K562 treated with DMSO at 1 percent for 24 hours (cell line): ENCODE data around the gene AKAP8L. TPM values are rescaled to one million over a fixed set of nuclear protein-coding genes. Genes with fewer than 3 reads are reported as not detected.

Experiments used
- total RNA-seq: library from RNA; unstranded; fragments of 300-600 nt; gene quantifications from 2 replicates; pipeline ENCODE4 v1.2.3, GENCODE V29; 2022; ENCODE audit warnings: low read depth; ENCODE audit not compliant: insufficient read depth

The AKAP8L gene
- 111 and 113 TPM in 2 replicates for total RNA-seq

GRCh38 chr19:15418579-15419412 lies at the start of gene AKAP8L:
Gene AKAP8L (minus strand): TSS chr19:15418988. CDS start chr19:15418923, 65 bp downstream.

DNA sequence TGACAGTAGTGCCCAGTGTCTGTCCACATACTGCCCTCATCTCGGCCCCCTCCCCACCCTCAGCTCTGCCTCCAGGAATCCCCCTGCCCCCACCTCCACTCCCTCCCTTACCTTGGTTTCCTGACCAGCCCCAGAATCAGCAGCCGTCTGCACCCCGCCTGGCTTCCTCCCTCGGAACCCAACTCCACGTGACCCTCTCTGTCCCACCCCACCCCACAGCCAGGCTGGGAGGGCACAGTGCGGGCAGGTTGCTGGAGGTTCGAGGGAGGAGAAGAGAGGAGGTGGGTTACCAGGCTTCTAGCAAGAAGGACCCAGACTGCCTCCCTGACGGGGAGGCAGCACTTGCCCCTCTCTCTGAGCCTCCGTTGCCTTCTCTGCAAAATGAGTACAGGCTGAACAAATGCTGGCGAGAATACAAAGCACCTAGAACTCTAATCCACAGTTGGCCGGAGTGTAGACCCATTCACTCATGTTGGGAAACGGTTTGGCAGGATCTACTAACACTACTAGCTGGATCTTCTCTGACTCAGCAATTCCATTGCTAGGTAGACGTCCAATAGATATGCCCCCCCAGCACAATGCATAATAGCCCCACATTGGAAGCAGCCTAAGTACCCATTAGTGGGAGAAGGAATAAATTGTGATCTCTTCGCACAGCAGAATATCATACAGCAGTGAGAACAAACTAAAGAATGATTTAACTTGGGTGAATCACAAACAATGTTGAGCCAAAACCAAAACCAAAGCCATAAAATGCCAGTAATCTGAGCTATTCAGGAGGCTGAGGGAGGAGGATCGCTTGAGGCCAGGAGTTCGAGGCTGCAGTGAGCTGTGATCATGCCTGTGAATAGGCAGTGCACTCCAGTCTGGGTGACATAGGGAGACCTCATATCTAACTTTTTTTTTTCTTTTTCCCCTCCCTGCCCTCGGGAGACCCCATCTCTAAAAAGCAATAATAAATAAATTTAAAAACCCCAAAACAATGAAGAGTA lies 45.9 kb upstream of the AKAP8L start, which contains the start of gene RASAL3:
TSS of gene RASAL3 (minus strand) at position 151 of the 992 bp plus-strand sequence. CDS start 186 bp downstream, outside the sequence.

DNA sequence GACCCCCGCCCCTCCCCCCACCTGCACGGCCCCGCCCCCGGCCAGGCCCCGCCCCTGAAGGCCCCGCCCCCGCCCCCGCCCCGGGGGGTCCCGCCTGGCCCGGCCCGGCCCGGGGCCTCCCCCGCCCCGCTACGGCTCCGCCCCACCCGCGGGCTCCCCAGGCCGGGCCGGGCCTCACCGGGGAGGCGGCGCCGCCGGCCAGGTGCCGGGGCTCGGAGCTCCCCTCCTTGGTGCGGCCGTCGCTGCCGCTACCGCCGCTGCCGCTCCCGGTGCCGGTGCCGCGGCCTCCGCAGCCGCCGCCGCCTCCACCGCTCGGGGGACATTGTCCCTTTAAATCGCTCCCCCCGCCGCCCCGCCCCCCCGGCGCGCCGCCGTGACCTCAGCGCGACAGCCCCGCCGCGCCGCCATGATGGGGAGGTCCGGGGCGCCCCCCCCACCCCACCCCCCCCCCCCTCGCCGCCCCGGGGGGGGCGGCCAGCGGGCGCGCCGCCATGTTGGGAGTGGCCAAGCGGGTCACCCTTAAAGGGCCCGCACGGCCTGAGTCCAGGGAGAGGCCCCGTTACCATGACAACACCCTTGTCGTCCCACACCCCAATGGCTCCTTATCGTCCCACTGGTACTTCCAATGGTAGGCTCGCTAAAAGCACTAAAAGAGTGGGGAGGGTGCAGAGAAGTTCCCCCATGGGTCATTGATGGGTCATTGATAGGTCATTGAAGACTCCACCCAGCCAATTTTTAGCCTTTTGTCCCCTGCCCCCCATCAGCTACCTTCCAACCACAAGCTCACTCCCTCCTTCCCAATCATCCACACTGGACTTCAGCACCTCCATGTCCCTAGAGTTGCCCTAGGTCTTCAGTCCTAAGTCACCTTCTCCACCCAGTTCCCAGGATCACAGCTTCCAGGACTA lies 31.1 kb upstream of the AKAP8L start, which contains the start of gene WIZ:
TSS of gene WIZ (minus strand) at position 337 of the 908 bp plus-strand sequence. CDS start 1,649 bp downstream, outside the sequence.

GRCh38 chr19:15379083-15379998 lies 39.4 kb downstream of the AKAP8L start, which contains the start of gene AKAP8:
Gene AKAP8 (minus strand): TSS chr19:15379787. CDS start chr19:15379731, 56 bp downstream.

DNA sequence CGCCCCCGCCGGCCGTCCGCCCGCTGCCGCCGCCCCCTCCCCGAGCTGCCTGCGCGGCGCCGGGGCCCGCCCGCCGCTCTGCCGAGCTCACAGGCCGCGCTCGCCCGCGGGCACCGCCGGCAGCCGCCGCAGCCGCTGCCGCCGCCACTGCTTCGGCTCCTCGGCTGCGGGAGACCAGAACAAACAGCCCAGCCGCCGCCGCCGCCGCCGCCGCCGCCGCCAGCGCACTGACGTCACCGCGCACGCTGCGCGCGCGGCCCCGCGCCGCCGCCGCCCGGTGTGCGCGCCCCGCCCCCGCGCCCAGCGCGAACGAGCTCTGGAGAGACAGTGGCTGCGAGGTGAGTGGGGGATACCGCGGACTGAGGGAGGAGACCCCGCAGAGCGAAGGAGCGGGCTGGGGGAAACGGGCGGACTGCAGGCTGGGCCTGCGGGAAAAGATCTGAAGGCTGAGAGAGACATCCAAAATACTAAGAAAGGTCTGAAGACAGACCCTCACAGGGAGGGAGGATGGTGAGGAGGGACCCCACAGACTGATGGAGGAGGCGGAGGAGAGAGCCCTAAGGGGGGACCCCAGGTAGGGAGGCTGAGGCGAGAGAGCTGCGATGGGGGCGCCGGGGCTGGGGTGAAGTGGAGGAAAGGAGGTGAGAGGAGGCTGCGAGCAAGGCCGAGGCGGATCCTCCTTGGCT lies 86.3 kb downstream of the AKAP8L start, which contains the start of gene BRD4:
TSS of gene BRD4 (minus strand) at position 229 of the 686 bp plus-strand sequence. CDS start 59,440 bp downstream, outside the sequence.

Other genes with a start within 250 kb of the AKAP8L start
- gene NOTCH3, start 218.0 kb downstream of the AKAP8L start, total RNA-seq, result 0.13 and 0.71 TPM in 2 replicates
- gene EPHX3, start 186.5 kb downstream of the AKAP8L start, total RNA-seq, result 0.37 TPM in 1 of 2 replicates, not detected in the other
- 55.1 and 58.9 TPM in 2 replicates for gene BRD4, start 86.4 kb downstream of the AKAP8L start, total RNA-seq
- 20.3 and 23.1 TPM in 2 replicates for gene AKAP8, start 39.2 kb downstream of the AKAP8L start, total RNA-seq
- gene WIZ, start 31.0 kb upstream of the AKAP8L start, total RNA-seq, result 20.2 and 21.1 TPM in 2 replicates
- gene RASAL3, start 45.6 kb upstream of the AKAP8L start, total RNA-seq, result 0.17 TPM in 1 of 2 replicates, not detected in the other
- not detected in 2 replicates for gene PGLYRP2, start 60.5 kb upstream of the AKAP8L start, total RNA-seq
- gene CYP4F22, start 89.5 kb upstream of the AKAP8L start, total RNA-seq, result not detected in 2 replicates
- not detected in 2 replicates for gene CYP4F8, start 196.2 kb upstream of the AKAP8L start, total RNA-seq
- gene CYP4F3, start 221.9 kb upstream of the AKAP8L start, total RNA-seq, result 0.06 TPM in 1 of 2 replicates, not detected in the other